Keratinocyte (primary cell): ENCODE results near the gene C21orf58. TPM values are rescaled to one million over a fixed set of nuclear protein-coding genes. Genes with fewer than 3 reads are reported as not detected.

Experiments used
- DNase-seq: peaks from one replicate; pipeline ENCODE4 v3.0.0-alpha.2; 2011; ENCODE audit warnings: low read depth, missing footprints, low spot score
- FAIRE-seq: peaks from 2 replicates; lab custom pipeline; 2011; peaks lifted over from hg19 to GRCh38; lab: Jason Lieb, UNC
- H2AFZ ChIP-seq: 2 replicates; pipeline ENCODE4 v1.6.0; 2012; ENCODE audit warnings: low read length, control low read depth, inconsistent platforms; ENCODE audit not compliant: control insufficient read depth
- H3K27ac ChIP-seq: 2 replicates; pipeline ENCODE4 v1.5.1; 2011; ENCODE audit warnings: low read length; ENCODE audit not compliant: control insufficient read depth, insufficient read depth
- H3K27me3 ChIP-seq: 3 replicates; pipeline ENCODE4 v1.6.0; 2011; ENCODE audit warnings: low read length; ENCODE audit not compliant: control insufficient read depth, insufficient read depth; ENCODE audit errors: extremely low read depth
- H3K36me3 ChIP-seq, 2 experiments: 2 replicates in 1 of 2; 3 replicates in 1 of 2; pipeline ENCODE4 v1.5.1; 2011; ENCODE audit warnings: low read length in 2 of 2, mild to moderate bottlenecking in 1 of 2; ENCODE audit not compliant: control insufficient read depth in 2 of 2, insufficient read depth in 2 of 2; ENCODE audit errors: extremely low read depth in 1 of 2
- H3K4me1 ChIP-seq: 3 replicates; pipeline ENCODE4 v1.5.1; 2011; ENCODE audit warnings: low read length; ENCODE audit not compliant: control insufficient read depth, insufficient read depth; ENCODE audit errors: extremely low read depth
- H3K4me2 ChIP-seq: 3 replicates; pipeline ENCODE4 v1.6.0; 2011; ENCODE audit warnings: low read depth, low read length; ENCODE audit not compliant: control insufficient read depth, insufficient read depth; ENCODE audit errors: extremely low read depth
- H3K4me3 ChIP-seq, 3 experiments: fragments of 200-600 bp in 1 of 3; sonication (generic) in 1 of 3; 2 replicates in 2 of 3; 3 replicates in 1 of 3; pipeline ENCODE4 v1.5.1; 2011 to 2016; ENCODE audit warnings: low read length in 3 of 3, mild to moderate bottlenecking in 3 of 3, control low read depth in 2 of 3, inconsistent platforms in 1 of 3, low read depth in 1 of 3, mixed read lengths in 1 of 3, mixed run types in 1 of 3, moderate library complexity in 1 of 3; ENCODE audit not compliant: control insufficient read depth in 2 of 3, insufficient read depth in 2 of 3; ENCODE audit errors: extremely low read depth in 1 of 3
- H3K79me2 ChIP-seq: 2 replicates; pipeline ENCODE4 v1.6.0; 2012; ENCODE audit warnings: low read length; ENCODE audit not compliant: control insufficient read depth, insufficient read depth
- H3K9ac ChIP-seq: 3 replicates; pipeline ENCODE4 v1.6.0; 2011; ENCODE audit warnings: low read length; ENCODE audit not compliant: control insufficient read depth, insufficient read depth; ENCODE audit errors: extremely low read depth
- H3K9me1 ChIP-seq: 3 replicates; pipeline ENCODE4 v1.6.0; 2011; ENCODE audit warnings: low read length; ENCODE audit not compliant: control insufficient read depth, insufficient read depth; ENCODE audit errors: extremely low read depth
- H3K9me3 ChIP-seq: 2 replicates; pipeline ENCODE4 v1.5.1; 2012; ENCODE audit warnings: low read depth, low read length; ENCODE audit not compliant: control insufficient read depth
- H4K20me1 ChIP-seq: 3 replicates; pipeline ENCODE4 v1.6.0; 2011; ENCODE audit warnings: low read length; ENCODE audit not compliant: control insufficient read depth, insufficient read depth; ENCODE audit errors: extremely low read depth
- CTCF ChIP-seq, 3 experiments: IDR thresholded peaks in 1 of 3; conservative IDR thresholded peaks in 1 of 3; optimal IDR thresholded peaks in 1 of 3; 2 replicates in 2 of 3; 3 replicates in 1 of 3; pipeline versions ENCODE3 to v1.5.1; 2011; ENCODE audit warnings: low read length in 3 of 3, mild to moderate bottlenecking in 3 of 3, moderate library complexity in 2 of 3, control low read depth in 1 of 3, inconsistent platforms in 1 of 3; ENCODE audit not compliant: insufficient read depth in 2 of 3; ENCODE audit errors: extremely low read depth in 1 of 3
- EZH2 ChIP-seq: IDR thresholded peaks from one replicate; pipeline ENCODE4 v1.6.1; 2012; ENCODE audit warnings: inconsistent platforms, mild to moderate bottlenecking, low read length, moderate library complexity
- dilution Hi-C: fragments of 300-500 bp; cut with MboI; formaldehyde crosslinking; loops from one replicate; pipeline ENCODE4 v1.7.0; 2020; ENCODE audit warnings: low sequenced_read_pairs; ENCODE audit not compliant: extremely low pct_ligation_motif_present
- polyA plus RNA-seq, 5 experiments: library from polyadenylated mRNA; depleted of rRNA in 3 of 5; stranded (reverse) in 3 of 5; stranded (forward) in 1 of 5; unstranded in 1 of 5; fragments of >200 nt; gene quantifications; 1 replicate in 1 of 5; 2 replicates in 3 of 5; 3 replicates in 1 of 5; pipeline versions ENCODE4 v1.2.1 to v1.2.3, GENCODE V29; 2011 to 2012; ENCODE audit warnings: missing spikeins in 2 of 5, low read depth in 1 of 5, low replicate concordance in 1 of 5

Gene C21orf58
- polyA plus RNA-seq, 1 donor (not counting 4 experiments of a cell fraction or from before 2014, with no cell fraction given) = 1.2 TPM

GRCh38 chr21:46366091-46366490, 42.4 kb upstream of the C21orf58 start:
- peaks cover 28% of the 10 kb centered on the region in 2 experiments for H3K36me3 ChIP-seq
- dilution Hi-C loops = no loop called here
- FAIRE-seq = no peak

GRCh38 chr21:46363698-46364097, 40.0 kb upstream of the C21orf58 start:
- no peak for FAIRE-seq
- H3K79me2 ChIP-seq = peaks cover 2% of the 10 kb centered on the region
- TF ChIP-seq CTCF (optimal IDR thresholded peaks at IDR 0.05 in 1 of 3, IDR thresholded peaks at IDR 0.05 in 1 of 3, conservative IDR thresholded peaks at IDR 0.05 in 1 of 3; ENCODE audit: extremely low read depth in 1 of 3, insufficient read depth in 2 of 3, low read length in 3 of 3) = no peak
- TF ChIP-seq EZH2 = no peak
- no peak overlapping the region for H3K9ac ChIP-seq
- dilution Hi-C loops = no loop called here
- H3K27ac ChIP-seq = no peak overlapping the region
- peaks cover 23 to 28% of the 10 kb centered on the region in 2 experiments for H3K36me3 ChIP-seq
- H4K20me1 ChIP-seq = no peaks in the 10 kb centered on the region
- no peaks in the 10 kb centered on the region for H3K27me3 ChIP-seq
- no peak overlapping the region for H3K4me2 ChIP-seq
- DNase-seq = no peak
- no peaks in the 10 kb centered on the region for H3K9me1 ChIP-seq
- no peaks in the 10 kb centered on the region for H3K9me3 ChIP-seq
- no peak overlapping the region for H2AFZ ChIP-seq
- no peaks in the 10 kb centered on the region for H3K4me1 ChIP-seq
- H3K4me3 ChIP-seq = no peak overlapping the region

More at GRCh38 chr21:46366091-46366490, 42.4 kb upstream of the C21orf58 start:
- Histone ChIP-seq H4K20me1 (peaks cover 4% of the 10 kb centered on the region), H3K79me2 (peaks cover 15% of the 10 kb centered on the region), H3K9me1 (no peaks in the 10 kb centered on the region), H3K4me2 (no peak overlapping the region), H3K9ac (no peak overlapping the region), H3K27me3 (no peaks in the 10 kb centered on the region), H3K4me1 (no peaks in the 10 kb centered on the region), H3K9me3 (no peaks in the 10 kb centered on the region), H2AFZ (no peak overlapping the region), H3K4me3 (no peak overlapping the region), H3K27ac (no peak overlapping the region)
- no peak for TF ChIP-seq CTCF (optimal IDR thresholded peaks at IDR 0.05 in 1 of 3, IDR thresholded peaks at IDR 0.05 in 1 of 3, conservative IDR thresholded peaks at IDR 0.05 in 1 of 3; ENCODE audit: extremely low read depth in 1 of 3, insufficient read depth in 2 of 3, low read length in 3 of 3)
- no peak for DNase-seq
